GM18517 (cell line): ENCODE data around the gene SESN2.

Source experiments
- ATAC-seq: cut with Tn5 transposase; IDR thresholded peaks from one replicate; pipeline ENCODE4 v1.9.1; 2021; ENCODE audit warnings: mild to moderate bottlenecking, moderate library complexity; ENCODE audit not compliant: unreplicated experiment

The SESN2 gene

DNA sequence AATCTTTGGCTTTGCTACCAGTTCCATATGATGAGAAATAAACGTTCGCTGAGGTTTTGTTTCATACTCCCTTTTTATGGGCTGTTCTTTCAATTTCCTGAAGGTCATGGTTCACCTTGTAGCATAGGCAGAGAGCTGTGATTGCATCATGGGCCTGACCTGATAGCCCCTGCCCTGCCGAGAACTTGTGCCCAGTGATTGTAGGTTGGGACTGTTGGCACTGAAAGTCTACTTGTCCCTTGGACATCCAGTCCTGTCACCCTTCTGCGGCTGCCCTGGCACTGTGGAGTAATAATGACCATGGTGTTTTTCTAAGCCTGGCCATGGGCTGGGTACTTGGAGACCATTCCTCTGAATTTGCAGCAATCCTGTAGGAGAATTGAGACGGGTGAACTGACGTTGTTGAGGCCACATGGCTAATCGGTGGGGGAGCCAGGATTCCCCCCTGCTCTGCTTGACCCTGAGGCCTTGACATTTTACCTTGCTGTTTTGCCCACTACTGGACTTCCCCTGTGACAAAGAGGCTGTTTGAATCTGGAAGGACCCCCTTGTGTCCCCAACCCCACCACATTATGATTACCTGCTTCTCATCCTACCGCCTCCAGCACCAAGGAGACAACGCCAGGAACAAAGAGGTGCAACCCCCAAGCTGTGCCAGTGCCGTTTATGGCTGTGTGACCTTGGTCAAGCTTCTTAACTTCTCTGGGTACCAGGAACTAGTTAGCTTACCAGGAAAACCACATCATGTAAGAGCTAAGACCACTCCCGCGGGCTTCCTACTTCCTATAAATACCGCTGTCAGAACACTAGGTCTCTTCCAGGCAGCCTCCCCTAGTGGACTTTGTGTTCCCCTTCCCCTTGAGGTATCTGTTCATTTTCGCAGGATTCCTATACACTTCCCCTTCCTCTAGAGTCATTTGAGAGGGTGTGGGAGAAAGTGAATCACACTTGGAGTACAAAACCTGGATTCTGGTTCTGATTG, 23.4 kb downstream of the SESN2 start:
- ATAC-seq, result no peak

- ATAC-seq, result no peak
Measured at GRCh38 chr1:28286111-28286510, 26.8 kb downstream of the SESN2 start.

- no peak for ATAC-seq
Measured at GRCh38 chr1:28288487-28288886, 29.2 kb downstream of the SESN2 start.

DNA sequence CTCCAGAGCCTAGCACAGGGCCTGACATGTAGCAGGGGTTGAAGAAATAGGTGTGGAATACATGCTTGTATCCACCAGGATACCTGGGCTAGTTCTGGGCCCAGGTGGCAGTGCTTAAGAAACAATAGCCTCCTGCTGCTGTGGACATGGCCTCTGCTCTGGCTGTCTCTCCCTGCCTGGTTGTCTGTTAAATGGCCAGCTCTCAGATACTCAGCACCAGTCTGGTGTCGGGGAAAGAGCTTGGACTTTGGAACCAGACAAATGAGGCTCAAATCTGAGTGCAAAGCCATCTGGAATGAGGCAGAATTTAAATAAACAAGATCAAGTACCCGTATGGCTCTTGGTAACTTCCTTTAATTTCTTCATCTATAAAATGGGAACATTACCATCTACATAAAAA, 31.5 kb downstream of the SESN2 start:
- no peak for ATAC-seq

GRCh38 chr1:28291711-28292110, 32.4 kb downstream of the SESN2 start:
- no peak for ATAC-seq

GRCh38 chr1:28295936-28296335, 36.6 kb downstream of the SESN2 start:
- no peak for ATAC-seq

DNA sequence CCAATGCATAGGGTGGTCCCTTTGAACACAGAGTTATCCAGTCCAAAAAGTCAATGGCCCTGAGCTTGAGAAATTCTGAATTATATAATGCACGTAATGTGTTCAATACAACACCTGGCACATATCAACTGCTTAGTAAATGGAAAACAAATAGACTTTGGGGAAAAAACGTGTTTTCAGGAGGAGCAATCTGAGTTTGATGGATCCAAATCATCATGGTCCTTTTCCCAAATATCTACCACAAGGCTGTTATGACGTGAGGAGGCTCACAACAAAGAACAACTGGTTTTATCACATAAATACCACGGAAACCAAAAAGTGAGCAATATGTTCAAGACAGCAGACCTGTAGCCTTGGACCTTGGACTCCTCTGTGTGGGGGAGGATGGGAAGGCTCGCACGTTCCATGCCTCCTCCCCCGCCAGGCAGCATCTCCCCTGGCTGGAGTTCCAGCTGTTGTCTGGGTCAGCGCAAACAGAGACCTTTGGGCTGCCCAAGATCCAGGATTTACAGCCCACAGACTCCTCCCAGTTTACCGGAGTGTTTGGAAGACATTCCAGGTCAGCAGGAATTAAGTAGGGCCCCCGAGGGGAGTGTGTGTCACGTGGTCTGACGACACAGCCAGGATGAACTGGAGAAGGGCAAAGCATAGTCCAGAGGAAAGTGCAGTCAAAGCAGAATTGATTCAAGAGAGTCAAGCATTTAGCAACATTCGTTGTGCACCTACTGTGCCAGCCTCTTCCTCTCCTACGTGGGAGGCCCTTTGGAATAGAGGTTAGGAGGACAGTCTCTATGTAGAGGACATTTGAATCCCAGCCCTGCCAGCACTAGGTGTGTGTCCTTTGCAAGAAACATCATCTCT, 37.3 kb downstream of the SESN2 start:
- ATAC-seq, result no peak

GRCh38 chr1:28297826-28298225, 38.5 kb downstream of the SESN2 start:
- ATAC-seq, result no peak

DNA sequence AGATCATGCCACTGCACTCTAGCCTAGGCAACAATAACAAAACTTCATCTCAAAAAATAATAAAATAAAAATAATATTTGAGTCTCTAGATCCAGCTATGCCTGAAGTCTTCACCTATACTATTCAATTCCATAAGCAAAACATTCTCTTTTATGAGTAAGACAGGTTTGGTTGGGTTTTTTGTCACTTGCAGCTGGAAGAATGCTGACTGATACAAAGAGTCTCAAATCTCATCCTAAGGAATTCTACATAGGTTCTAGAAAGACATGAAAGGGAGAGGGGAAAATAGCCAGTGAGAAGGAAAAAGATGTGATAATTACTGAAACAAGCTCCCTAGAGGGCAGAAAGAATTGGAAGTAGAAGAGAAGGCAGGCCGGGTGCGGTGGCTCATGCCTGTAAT, 39.1 kb downstream of the SESN2 start:
- no peak for ATAC-seq

- no peak for ATAC-seq
Measured at GRCh38 chr1:28301368-28302174, 42.3 kb downstream of the SESN2 start.

- ATAC-seq, result no peak
Measured at GRCh38 chr1:28302247-28302646, 42.9 kb downstream of the SESN2 start.

GRCh38 chr1:28306301-28306949, 47.1 kb downstream of the SESN2 start:
- ATAC-seq, result no peak

DNA sequence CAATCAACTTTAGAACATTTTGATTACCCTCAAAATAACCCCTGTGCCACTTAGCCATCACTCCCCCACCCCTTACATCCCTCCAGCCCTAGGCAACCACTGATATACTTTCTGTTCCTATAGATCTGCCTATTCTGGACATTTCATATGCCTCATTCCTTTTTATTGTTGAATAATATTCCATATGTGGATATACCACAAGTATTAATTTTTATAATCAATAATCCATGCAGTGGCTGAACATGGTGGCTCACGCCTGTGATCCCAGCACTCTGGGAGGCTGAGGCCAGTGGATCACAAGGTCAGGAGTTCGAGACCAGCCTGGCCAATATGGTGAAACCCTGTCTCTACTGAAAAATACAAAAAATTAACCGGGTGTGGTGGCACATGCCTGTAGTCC, 49.4 kb downstream of the SESN2 start:
- ATAC-seq, result no peak

GRCh38 chr1:28309702-28310101, 50.4 kb downstream of the SESN2 start:
- no peak for ATAC-seq

DNA sequence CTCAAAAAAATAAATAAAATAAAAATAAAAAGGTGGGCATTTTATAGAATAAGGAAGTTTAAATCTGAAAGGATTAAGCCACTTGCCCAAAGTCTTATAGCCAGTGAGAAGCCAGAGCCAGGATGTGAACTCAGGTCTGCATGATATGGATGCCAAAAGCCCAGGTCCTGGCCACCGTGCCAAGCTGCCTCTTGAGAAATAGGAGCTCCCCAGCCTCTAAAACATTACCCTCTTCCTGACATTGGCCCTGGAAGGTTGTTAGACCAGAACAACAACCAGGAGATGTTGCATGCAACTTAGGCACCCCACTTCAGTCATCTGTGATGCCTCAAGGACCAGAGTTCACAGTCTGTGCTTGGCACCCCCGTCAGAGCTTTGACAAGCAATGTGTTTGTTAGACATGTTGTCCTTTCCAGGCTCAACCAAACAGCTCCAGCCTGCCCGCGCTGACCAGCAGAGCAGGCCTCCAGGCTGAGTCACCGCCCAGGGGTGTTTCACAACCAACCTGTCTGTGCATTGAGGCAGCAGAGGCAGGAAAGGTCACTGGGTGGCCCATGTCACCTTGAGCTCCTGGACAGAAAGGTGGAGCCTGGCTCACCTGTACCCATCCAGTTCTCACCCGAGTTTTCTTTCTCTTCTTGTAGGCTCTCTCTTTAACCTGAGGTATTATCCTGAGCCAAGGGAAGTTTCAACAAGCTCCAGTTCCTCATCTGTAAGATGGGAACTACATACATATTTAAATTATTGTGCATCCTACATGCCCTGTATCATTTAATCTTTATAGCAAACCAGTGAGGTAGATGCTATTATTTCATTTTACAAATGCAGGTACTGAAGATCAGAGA, 54.6 kb downstream of the SESN2 start:
- ATAC-seq, result no peak

DNA sequence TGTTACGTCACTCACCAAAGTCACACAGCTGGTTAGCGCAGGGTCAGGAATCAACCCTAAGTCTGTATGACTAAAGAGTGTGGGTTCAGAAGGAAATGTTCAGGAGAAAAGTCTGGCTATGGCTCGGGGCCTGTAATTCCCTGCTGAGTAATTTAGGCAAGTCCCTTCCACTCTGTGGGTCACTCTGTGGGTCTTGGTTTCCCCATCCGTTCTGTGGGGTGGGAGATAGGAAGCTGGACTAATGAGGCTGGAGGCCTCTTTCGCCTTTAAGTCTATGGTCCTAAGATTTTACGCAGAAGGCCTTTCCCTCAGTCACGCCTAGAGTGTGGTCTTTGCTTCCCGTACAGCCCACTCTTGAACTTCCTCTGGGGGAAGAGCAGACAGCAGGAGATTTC, 55.2 kb downstream of the SESN2 start:
- no peak for ATAC-seq

- no peak for ATAC-seq
Measured at GRCh38 chr1:28317014-28317413, 57.7 kb downstream of the SESN2 start.

DNA sequence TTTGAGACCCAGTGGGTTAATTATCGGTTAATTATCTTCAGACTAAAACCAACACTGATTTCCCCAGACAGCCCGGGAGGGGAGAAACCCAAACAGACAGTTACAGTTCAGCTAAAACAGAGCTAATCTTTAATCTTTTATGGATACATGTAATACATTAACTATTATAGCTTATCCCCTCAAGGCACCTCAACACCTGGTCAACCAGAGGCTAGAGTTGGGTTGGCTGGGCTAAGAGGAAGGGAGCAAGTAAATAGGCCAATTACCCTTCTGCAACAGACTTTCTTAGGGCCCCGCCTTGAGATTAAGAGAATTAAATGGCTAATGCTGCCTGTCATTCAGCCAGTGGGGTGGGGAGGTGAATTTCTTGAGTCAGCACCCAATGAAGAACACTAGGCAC, 62.9 kb downstream of the SESN2 start:
- ATAC-seq, result no peak

DNA sequence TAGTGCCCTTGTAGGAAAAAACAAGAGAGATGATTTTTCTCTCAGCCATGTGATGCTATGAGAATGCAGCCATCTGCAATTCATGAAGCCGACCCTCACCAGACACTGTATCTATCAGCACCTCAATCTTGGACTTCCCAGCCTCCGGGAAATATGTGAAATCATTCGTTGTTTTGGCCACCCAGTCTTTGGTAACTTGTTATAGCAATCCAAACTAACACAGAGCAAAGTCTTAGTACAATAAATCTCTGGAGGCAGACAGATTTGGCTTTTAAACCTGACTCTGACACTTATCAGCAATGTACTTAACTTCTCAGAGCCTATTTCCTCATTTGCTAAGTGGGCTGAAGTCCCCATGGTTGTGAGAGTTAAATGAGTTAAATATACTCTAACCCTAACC, 64.4 kb downstream of the SESN2 start:
- no peak for ATAC-seq

DNA sequence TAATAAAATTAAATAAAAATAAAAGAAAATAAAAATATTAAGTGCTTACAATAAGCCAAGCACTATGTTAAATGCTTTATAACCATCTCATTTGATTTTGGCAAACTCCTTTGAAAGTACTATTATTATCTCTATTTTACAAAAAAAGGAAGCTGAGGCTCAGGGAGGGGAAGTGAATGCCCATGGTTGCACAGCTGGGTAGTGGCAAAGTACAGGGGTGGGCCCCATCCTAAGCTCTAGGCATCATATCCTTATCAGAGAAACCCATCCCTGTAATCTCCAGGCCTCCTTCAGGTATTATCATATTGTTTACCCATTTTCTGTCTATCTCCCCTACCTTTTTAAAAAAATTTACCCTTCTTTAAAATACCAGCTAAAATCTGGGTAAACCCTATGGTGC, 67.2 kb downstream of the SESN2 start:
- ATAC-seq, result no peak
